ENCODE results near the gene LRRN4.

GRCh38 chr20:6100246-6100645 is 46.4 kb upstream of the LRRN4 start:
- TF ChIP-seq, protein P1, sequence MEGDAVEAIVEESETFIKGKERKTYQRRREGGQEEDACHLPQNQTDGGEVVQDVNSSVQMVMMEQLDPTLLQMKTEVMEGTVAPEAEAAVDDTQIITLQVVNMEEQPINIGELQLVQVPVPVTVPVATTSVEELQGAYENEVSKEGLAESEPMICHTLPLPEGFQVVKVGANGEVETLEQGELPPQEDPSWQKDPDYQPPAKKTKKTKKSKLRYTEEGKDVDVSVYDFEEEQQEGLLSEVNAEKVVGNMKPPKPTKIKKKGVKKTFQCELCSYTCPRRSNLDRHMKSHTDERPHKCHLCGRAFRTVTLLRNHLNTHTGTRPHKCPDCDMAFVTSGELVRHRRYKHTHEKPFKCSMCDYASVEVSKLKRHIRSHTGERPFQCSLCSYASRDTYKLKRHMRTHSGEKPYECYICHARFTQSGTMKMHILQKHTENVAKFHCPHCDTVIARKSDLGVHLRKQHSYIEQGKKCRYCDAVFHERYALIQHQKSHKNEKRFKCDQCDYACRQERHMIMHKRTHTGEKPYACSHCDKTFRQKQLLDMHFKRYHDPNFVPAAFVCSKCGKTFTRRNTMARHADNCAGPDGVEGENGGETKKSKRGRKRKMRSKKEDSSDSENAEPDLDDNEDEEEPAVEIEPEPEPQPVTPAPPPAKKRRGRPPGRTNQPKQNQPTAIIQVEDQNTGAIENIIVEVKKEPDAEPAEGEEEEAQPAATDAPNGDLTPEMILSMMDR (IDR thresholded peaks at IDR 0.05): no peak
- no peak for TF ChIP-seq POLR2A (IDR thresholded peaks at IDR 0.05)

Data from ovary (tissue), 3 donors.